ENCODE data around the gene TP53BP1. TPM values are rescaled to one million over a fixed set of nuclear protein-coding genes. Genes with fewer than 3 reads are reported as not detected.

The TP53BP1 gene, protein sequence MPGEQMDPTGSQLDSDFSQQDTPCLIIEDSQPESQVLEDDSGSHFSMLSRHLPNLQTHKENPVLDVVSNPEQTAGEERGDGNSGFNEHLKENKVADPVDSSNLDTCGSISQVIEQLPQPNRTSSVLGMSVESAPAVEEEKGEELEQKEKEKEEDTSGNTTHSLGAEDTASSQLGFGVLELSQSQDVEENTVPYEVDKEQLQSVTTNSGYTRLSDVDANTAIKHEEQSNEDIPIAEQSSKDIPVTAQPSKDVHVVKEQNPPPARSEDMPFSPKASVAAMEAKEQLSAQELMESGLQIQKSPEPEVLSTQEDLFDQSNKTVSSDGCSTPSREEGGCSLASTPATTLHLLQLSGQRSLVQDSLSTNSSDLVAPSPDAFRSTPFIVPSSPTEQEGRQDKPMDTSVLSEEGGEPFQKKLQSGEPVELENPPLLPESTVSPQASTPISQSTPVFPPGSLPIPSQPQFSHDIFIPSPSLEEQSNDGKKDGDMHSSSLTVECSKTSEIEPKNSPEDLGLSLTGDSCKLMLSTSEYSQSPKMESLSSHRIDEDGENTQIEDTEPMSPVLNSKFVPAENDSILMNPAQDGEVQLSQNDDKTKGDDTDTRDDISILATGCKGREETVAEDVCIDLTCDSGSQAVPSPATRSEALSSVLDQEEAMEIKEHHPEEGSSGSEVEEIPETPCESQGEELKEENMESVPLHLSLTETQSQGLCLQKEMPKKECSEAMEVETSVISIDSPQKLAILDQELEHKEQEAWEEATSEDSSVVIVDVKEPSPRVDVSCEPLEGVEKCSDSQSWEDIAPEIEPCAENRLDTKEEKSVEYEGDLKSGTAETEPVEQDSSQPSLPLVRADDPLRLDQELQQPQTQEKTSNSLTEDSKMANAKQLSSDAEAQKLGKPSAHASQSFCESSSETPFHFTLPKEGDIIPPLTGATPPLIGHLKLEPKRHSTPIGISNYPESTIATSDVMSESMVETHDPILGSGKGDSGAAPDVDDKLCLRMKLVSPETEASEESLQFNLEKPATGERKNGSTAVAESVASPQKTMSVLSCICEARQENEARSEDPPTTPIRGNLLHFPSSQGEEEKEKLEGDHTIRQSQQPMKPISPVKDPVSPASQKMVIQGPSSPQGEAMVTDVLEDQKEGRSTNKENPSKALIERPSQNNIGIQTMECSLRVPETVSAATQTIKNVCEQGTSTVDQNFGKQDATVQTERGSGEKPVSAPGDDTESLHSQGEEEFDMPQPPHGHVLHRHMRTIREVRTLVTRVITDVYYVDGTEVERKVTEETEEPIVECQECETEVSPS (N-terminal part only)
- 26.2 and 27.8 TPM in 2 replicates for total RNA-seq

DNA sequence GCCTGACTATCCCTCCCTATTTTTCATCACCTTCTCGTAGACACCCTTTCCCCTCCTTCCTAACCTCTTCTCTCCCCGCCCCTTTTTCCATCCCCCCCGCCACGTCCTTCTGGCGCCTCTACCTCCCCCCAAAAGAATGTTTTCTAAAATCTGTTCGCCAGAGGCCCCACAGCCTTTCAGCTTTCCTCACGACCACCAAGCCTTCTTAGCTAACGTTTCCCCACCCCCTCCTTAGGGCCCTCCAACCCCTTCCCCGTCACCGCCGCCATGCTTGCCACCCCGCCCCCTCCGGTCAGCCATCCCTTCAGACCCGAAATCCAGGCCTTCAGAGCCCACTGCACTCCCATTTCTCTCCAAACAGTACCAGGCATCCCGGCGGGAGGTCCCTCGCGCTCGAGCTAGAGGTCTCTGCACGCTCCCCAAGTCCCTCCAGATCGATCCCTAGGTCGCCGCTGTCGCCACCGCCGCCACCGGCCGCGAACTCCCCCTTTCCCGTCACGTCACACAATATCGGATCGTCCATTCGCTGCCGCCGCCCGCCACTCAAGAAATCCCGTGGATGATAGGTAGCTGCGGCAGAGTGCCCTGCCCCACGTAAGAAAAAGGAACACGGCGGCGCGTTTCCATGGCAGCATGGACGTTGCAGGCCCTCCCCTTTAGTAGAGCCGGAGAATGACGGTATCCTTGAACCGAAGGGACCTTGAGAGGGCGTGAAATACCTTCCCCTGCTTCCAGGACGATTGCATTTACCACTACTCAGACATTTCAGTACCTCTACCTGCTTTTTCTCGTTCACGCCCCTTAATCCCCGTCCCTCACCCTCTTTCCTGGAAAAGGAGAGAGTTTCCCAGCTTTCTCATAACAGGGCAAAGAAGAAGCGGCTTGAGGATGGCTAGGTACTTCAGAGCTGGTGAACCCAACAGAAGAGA is at the start of gene TP53BP1:
Gene TP53BP1, minus strand, starts transcription at position 484 of the 929 bp plus-strand sequence. Its CDS starts 113 bp downstream, at position 371.

DNA sequence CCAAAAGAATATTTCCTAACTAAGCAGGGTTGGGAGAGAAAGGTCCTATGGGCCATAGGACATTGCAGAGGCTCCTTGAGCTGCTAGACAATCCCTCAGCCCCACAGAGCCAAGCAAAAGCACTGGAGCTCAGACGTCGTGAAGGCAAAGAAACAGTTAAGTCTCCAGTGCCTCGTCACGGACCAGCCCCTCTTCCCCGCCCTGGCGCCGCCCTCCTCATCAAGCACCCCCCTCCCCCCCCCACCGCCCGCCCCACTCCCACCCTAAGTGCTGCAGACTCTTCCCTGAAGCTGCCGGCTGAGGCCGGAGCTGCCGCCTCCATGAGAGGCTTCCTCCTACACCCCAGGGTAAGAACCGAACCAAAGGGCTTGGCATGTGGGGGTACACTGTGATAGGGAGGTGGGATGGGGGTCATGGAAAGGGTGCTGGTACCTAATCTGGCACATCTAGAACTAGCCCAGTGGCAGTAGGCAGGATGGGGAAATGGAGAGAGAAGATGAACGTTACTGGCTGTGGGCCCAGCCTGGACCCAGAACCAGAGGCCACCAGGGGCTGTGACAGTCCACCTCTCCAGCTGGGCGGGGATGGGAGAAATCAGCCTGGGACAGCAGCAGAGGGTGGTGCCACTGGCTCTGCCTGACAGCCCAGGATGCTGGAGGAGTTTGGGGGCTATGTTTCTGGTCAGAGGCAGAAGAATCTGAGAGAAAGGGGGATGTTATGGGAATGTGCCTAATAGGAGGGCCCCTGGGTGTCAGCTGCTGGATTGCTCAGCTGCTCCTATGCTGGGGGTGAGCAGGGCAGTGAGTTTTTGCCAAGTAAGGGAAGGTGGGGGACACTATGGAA is 24.6 kb upstream of the TP53BP1 start, which contains the start of gene MAP1A:
Gene MAP1A, plus strand, starts transcription at position 255 of the 843 bp plus-strand sequence. CDS start 3,866 bp downstream, outside the sequence.

DNA sequence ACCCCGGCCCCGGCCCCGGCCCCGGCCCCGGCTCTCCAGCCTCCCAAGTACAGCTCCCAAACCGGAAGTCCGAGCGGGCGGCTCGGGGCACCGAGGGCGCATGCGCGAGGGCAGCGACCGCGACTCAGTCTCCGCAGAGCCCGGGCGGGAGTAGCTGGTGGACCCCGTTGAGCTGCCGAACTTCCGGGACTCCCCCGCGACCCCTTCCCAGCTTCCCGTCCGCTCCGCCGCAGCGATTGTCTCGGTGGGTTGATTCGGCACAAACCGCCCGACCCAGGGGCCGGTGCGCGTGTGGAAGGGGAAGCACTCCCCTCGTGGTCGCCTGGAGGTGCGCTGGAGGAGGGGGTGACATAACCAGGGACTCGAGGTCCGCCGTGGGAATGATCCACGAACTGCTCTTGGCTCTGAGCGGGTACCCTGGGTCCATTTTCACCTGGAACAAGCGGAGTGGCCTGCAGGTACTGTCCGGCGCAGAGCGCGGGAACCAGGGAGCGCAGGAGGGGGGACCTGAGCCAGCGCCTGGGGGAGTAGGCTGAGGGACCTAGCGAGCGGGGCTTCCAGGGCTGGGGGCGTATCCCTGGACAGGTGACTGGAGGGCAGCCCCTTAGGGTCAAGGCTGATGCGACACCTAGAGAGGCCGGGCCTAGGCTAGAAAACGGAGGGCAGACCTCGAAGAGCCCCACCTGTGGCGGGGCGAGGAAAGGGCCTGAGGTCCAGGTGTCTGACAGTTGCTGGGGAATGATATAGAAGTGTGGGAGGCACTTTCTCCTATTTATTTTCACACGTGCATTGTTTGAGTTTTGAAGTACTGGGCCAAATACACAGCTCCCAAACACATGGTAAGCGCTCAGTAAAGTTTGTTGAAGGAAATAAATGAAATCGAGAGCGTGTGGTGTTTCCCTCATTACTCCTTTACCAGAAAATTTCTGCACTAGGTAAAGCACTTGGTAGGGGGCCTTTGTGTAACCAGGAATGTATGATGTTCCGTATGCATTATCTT is 121.7 kb downstream of the TP53BP1 start, which contains the start of the genes TUBGCP4 and ZSCAN29:
Gene TUBGCP4, plus strand, starts transcription at position 127 of the 1,000 bp plus-strand sequence. Its CDS starts 254 bp downstream, at position 381.
Gene ZSCAN29, minus strand, starts transcription at position 69 of the 1,000 bp plus-strand sequence. CDS start 1,130 bp downstream, outside the sequence.

Other genes with a start within 250 kb of the TP53BP1 start
- gene TGM5, start 226.2 kb downstream of the TP53BP1 start, total RNA-seq = not detected in 2 replicates
- gene TGM7, start 190.9 kb downstream of the TP53BP1 start, total RNA-seq = not detected in 2 replicates
- 3.7 and 5.5 TPM in 2 replicates for gene LCMT2, start 162.6 kb downstream of the TP53BP1 start, total RNA-seq
- gene ZSCAN29, start 122.1 kb downstream of the TP53BP1 start, total RNA-seq = 9.2 and 9.7 TPM in 2 replicates
- gene TUBGCP4, start 122.1 kb downstream of the TP53BP1 start, total RNA-seq = 13.3 and 15.0 TPM in 2 replicates
- gene MAP1A, start 24.5 kb upstream of the TP53BP1 start, total RNA-seq = 16.5 and 18.7 TPM in 2 replicates
- 4.3 and 7.4 TPM in 2 replicates for gene PPIP5K1, start 97.1 kb upstream of the TP53BP1 start, total RNA-seq
- gene CKMT1B, start 100.9 kb upstream of the TP53BP1 start, total RNA-seq = not detected in 2 replicates
- not detected in 2 replicates for gene STRC, start 125.6 kb upstream of the TP53BP1 start, total RNA-seq
- 0.15 and 0.17 TPM in 2 replicates for gene CATSPER2, start 155.7 kb upstream of the TP53BP1 start, total RNA-seq
- gene CKMT1A, start 200.7 kb upstream of the TP53BP1 start, total RNA-seq = not detected in 2 replicates

Measured in bronchus fibroblast of lung (primary cell).